Measurements from ENCODE around the gene NOX3. TPM values are rescaled to one million over a fixed set of nuclear protein-coding genes. Genes with fewer than 3 reads are reported as not detected.

NOX3 gene
- total and polyA plus RNA-seq, 2 of the 8 experiments (the other 6 are each of a cell fraction or from before 2014, with no cell fraction given), result not detected

GRCh38 chr6:155380666-155381332 is 74.8 kb downstream of the NOX3 start:
- H3K4me2 ChIP-seq (ENCODE audit: insufficient read depth in 1 of 2, low read depth in 2 of 2, low read length in 2 of 2), result no peak overlapping the region
- no peaks in the 10 kb centered on the region for H3K79me2 ChIP-seq (ENCODE audit: control insufficient read depth in 1 of 2, insufficient read depth in 2 of 2, low read length in 2 of 2)
- no peak overlapping the region for H3K23ac ChIP-seq (ENCODE audit: insufficient read length)
- H3K18ac ChIP-seq (ENCODE audit: extremely low read depth, low read length), result no peak overlapping the region
- no peak overlapping the region for H2AK5ac ChIP-seq (ENCODE audit: low read depth, low read length)
- H3K36me3 ChIP-seq (ENCODE audit: control insufficient read depth in 2 of 4, insufficient read depth in 4 of 4, low read length in 3 of 4), result no peaks in the 10 kb centered on the region
- ChIA-PET CTCF (ENCODE audit: partially characterized antibody) (interaction anchor here (0.8 to 2.2 kb wide), 7 partner anchors 9 to 115 kb away, joined by 3 to 8 read pairs (median 4); no protein-coding TSS in a partner anchor), POLR2A (ENCODE audit: partially characterized antibody) (no interaction called here)
- H3K14ac ChIP-seq (ENCODE audit: insufficient read length), result no peak overlapping the region
- no peak overlapping the region for H3K9ac ChIP-seq (replicated peaks in 1 of 4; ENCODE audit: extremely low read depth in 1 of 4, low read depth in 3 of 4, low read length in 3 of 4)
- no peaks in the 10 kb centered on the region for H3K79me1 ChIP-seq (ENCODE audit: low read depth, low read length)
- TF ChIP-seq RAD21 (IDR thresholded peaks at IDR 0.05 in 1 of 2, conservative IDR thresholded peaks at IDR 0.05 in 1 of 2; ENCODE audit: low read depth in 2 of 2, low read length in 2 of 2), result peak; percentile 42 to 50
- TF ChIP-seq RFX5 (IDR thresholded peaks at IDR 0.05; ENCODE audit: borderline replicate concordance, low read depth, low read length), result no peak
- no peak for TF ChIP-seq TAF7 (optimal IDR thresholded peaks at IDR 0.05; ENCODE audit: borderline replicate concordance, low read depth, low read length)
- TF ChIP-seq HDAC6 (IDR thresholded peaks at IDR 0.05; ENCODE audit: low read depth, low read length), result no peak
- peak; percentile 8 to 20 (median 16); a peak in 3 of 4 replicates for TF ChIP-seq CTCF (IDR thresholded peaks at IDR 0.05; ENCODE audit: control extremely low read depth in 1 of 3, insufficient read depth in 1 of 3, low read depth in 1 of 3, low read length in 3 of 3)
- H2BK120ac ChIP-seq (replicated peaks; ENCODE audit: low read depth, low read length), result no peak overlapping the region
- 96% methylated on average over 8 of the region's 8 CpGs; no CpG with 5 or more reads in 1 of the 2 experiments for WGBS, 2 experiments (ENCODE audit: extremely low coverage in 1 of 2, insufficient coverage in 1 of 2, insufficient read length in 1 of 2, insufficient replicate concordance in 2 of 2, low coverage in 1 of 2, low lambda C conversion rate in 2 of 2, missing lambda C conversion rate in 1 of 2)
- H3K56ac ChIP-seq (replicated peaks; ENCODE audit: insufficient read length, low read depth, low read length), result no peak overlapping the region
- no peak overlapping the region for H3K4ac ChIP-seq (replicated peaks; ENCODE audit: insufficient read length, low read depth, low read length)
- H3K4me1 ChIP-seq (replicated peaks in 1 of 4; ENCODE audit: control insufficient read depth in 3 of 4, insufficient read depth in 4 of 4, low read length in 3 of 4), result no peaks in the 10 kb centered on the region
- no peak for DNase-seq (ENCODE audit: low read depth in 1 of 2, low spot score in 2 of 2)
- H2BK20ac ChIP-seq (ENCODE audit: low read length), result no peak overlapping the region
- H2AFZ ChIP-seq (ENCODE audit: low read length), result no peak overlapping the region
- no peak overlapping the region for H3K27ac ChIP-seq (ENCODE audit: low read depth, low read length)
- no peak overlapping the region for H2BK15ac ChIP-seq (ENCODE audit: low read length)
- no peaks in the 10 kb centered on the region for H3K9me3 ChIP-seq (ENCODE audit: insufficient read depth in 2 of 2, low read depth in 1 of 2, low read length in 1 of 2)
- H2BK12ac ChIP-seq (ENCODE audit: low read depth, low read length), result no peak overlapping the region
- no peaks in the 10 kb centered on the region for H4K20me1 ChIP-seq (replicated peaks in 1 of 2; ENCODE audit: control insufficient read depth in 1 of 2, insufficient read depth in 2 of 2, low read length in 2 of 2)
- no peaks in the 10 kb centered on the region for H3K27me3 ChIP-seq (replicated peaks in 1 of 4; ENCODE audit: control insufficient read depth in 3 of 4, extremely low read depth in 1 of 4, insufficient read depth in 3 of 4, low read length in 3 of 4)
- H4K5ac ChIP-seq (ENCODE audit: insufficient read length, low read depth, low read length), result no peak overlapping the region
- no peaks in the 10 kb centered on the region for H3K23me2 ChIP-seq (ENCODE audit: low read depth, low read length)
- H4K8ac ChIP-seq (ENCODE audit: extremely low read depth, insufficient read depth, low read length), result no peak overlapping the region
- H2BK5ac ChIP-seq (ENCODE audit: low read depth, low read length), result no peak overlapping the region
- H4K91ac ChIP-seq (replicated peaks; ENCODE audit: insufficient read length, low read length), result no peak overlapping the region
- FAIRE-seq, result no peak
- no peak overlapping the region for H3K4me3 ChIP-seq (ENCODE audit: extremely low read depth in 1 of 4, insufficient read depth in 2 of 4, low read depth in 3 of 4, low read length in 4 of 4)
